HG03378 (cell line): ENCODE measurements around the gene DCTN4.
"Not testable (repeated sequence)": the region's sequence is repeated elsewhere in the genome, so short reads cannot be mapped to it uniquely, and the experiment has no call there.

Experiments used
- ATAC-seq: cut with Tn5 transposase; IDR thresholded peaks from one replicate; pipeline ENCODE4 v1.9.1; 2021; ENCODE audit warnings: mild to moderate bottlenecking, moderate library complexity; ENCODE audit not compliant: unreplicated experiment

DCTN4 gene

DNA sequence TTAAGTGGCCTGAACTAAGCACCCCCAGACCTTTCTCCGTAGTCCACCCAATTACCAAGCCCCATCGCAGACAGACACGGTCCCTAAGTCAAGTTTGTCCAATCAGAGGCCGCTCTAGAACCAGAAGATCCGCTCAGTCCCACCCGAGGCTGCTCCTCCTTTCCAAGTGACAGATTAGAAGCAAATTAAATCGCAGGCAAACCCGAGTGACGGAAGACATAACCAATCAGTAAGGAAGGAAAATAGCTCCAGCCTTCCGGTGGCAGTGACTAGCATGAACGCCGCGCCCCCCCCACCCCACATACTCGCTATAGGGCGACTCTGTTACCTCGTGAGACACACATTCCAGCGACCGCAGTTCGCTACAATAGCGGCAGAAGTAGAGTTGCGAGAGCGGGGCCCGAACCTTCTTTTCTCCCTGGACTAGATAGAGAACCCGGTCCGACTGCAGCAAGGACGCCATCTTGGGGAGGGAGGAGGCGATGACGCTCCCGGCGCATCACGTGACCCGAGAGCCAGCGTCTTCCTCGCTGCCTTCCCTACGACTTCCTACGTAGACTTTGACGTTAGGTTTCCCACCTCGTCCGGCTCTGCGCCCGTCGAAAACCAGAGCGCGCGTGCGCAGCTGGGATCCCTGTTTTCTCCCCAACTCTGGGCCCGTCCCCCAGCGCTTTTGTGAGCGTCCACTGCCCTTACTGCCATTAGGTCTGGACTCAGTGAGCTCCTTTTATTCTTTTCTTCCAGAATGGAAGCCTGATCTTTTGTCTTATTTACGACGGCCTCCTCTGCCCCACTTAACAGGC, at the start of gene DCTN4:
TSS of gene DCTN4 (minus strand) at position 487 of the 803 bp plus-strand sequence. CDS start at position 463, 24 bp downstream.
- ATAC-seq = peak; percentile 94

DNA sequence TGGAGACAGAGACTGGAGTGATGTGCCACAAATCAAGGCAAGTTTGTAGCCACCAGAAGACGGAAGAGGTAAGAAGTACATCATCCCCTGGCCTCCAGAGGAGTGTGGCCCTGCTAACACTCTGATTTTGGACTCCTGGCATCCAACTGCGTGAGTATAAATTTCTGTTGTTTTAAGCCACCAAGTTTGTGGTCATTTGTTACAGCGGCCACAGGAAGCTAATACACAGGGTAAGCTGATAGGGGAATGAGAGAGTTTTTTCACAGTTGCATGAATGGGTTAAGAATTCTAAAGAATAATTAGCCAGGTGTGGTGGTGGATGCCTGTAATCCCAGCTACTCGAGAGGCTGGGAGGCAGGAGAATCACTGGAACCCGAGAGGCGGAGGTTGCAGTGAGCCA, 45.6 kb upstream of the DCTN4 start:
- ATAC-seq = no peak

DNA sequence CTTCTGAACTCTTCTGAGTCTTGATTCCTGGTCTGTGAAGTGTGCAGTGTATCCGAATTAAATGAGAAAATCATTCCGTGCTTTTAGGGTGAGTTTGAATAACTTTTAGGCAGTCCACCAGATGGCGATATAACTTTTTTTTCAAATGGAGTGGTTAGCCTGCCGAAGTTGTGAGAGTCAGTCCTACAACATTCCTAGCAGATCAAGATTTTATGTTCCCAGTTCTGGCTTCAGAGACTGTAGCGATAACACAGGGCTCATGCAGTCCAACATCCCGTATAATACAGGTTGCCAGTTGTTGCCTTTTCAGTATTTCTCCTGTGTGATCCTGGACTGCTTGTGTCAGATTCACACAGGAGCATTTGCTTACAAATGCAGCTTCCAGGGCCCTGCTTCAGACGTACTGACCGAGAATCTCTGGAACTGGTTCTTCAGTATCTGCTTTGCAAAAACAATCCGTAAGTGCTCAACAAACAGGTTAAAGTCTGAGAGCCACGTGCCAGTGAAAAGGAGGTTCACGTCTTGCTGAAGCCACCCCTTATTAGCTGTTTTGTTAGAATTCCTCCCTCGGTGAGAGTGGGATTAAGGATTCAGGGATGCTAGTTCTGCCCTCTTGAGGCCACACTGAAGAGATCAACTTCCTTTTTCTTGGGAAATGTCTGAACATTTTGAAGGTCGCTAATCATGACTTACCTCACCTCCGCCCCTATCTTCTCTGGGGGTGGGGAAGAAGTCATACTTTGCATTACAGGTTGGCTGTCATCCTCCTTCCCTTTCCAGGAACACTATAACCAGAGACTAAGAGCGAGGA, 42.5 kb upstream of the DCTN4 start:
- peak; percentile 61 for ATAC-seq

DNA sequence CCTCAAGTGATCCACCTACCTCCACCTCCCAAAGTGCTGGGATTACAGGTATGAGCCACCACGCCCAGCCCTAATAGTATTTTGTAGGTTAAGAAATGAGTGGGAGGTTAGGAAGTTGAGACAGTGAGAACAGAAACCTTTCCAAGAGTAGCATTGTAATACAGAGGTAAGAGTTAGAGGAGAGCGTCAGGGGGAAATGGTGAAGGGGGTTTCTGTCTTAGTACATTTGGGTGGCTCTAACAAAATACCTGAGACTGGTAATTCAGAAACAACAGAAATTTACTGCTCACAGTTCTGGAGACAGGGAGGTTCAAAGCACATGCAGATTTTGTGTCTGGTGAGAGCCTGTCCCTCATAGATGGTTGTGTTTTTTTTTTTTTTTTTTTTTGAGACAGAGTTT, 38.6 kb upstream of the DCTN4 start:
- no peak for ATAC-seq

DNA sequence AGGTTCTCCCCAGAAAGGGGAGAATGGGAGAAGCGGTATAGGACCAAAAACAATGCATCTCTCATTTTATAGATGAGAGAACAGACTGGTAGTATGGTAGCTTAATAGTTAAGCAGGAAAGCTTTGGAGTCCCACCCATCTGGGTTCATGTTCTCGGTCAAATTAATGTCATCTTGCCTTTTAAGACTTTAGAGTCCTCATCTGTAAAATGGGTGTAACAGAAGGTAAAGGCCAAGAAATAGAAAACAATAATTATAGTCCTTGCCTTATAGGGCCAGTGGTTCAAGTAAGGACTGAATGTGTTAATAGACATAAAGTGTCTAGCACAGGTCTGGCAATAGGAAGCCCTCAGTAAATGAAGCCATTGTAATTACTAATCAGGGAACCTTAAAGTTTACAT, 36.1 kb upstream of the DCTN4 start:
- no peak for ATAC-seq

DNA sequence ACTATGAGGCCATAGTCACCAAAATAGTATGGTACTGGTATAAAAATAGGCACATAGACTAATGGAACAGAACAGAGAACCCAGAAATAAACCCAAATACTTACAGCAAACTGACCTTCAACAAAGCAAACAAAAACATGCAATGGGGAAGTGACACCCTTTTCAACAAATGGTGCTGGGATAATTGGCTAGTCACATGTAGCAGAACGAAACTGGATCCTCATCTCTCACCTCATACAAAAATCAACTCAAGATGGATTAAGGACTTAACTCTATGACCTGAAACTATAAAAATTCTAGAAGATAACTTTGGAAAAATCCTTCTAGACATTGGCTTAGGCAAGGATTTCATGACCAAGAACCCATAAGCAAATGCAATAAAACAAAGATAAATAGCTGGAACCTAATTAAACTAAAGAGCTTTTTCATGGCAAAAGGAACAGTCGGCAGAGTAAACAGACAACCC, 34.6 kb upstream of the DCTN4 start:
- not testable (repeated sequence) for ATAC-seq

DNA sequence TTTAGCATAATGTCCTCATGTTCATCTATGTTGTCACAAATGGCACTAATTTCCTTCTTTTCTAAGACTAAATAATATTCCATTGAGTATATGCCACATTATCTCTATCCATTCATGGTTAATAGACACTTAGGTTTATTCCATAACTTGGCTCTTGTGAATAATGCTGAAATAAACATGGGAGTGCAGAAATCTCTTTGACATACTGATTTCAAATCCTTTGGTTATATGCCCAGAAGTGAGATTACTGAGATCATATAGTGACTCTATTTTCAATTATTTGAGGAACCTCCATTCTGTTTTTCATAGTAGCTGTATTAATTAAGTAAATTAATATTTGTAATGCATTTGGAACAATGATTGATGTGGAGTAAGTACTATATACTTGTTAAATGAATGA, 32.7 kb upstream of the DCTN4 start:
- no peak for ATAC-seq

DNA sequence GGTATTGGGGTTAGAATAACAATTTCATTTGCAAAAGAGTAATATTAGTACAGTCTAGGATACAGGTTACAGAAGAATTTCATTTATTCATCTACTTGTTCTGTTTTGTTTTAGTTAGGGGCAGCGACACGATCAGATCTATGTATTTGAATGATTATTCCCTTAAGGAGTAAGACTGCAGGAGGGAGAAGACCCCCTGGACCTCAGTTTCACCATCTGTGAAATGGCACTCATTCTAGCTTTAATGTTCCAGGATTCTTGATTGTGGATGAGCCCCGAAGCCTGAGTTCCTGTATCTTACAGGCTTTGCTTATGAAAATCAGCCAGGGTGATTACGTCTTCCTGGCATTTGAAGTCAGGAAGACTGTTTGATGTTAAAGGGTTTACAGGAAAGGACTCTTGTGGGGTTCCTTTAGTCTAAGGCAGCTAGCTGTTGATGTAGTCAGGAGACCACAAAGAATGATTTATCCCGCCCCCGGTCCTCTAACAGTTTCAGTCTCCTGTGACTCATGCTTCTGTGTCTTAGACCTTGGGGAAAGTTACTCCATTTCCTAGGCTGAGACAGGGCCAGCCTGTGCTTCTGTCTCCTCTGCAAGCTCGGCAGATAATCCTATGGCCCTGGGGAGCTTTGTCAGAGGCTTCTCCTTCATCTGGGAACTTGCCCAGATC, 31.3 kb upstream of the DCTN4 start:
- peak; percentile 97 for ATAC-seq

DNA sequence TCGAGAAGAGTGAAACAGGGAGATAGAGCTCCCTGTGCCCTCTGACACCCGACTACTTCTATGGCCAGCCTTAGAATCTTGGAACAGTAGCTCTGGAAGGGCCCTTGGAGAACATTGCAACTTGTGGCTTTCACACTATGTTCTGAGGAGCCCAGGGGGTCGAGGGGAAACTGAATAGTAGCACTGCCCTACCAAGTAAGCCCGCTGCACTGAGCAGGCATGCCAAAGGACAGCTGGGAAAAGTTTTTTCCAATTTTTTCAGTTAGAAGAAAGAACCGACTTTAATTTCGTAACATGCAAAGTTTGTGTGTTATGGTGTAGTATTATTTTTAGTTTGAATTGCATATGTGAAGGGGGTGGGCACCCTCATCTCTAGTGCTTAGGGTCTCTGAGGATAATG, 30.6 kb upstream of the DCTN4 start:
- ATAC-seq = no peak

DNA sequence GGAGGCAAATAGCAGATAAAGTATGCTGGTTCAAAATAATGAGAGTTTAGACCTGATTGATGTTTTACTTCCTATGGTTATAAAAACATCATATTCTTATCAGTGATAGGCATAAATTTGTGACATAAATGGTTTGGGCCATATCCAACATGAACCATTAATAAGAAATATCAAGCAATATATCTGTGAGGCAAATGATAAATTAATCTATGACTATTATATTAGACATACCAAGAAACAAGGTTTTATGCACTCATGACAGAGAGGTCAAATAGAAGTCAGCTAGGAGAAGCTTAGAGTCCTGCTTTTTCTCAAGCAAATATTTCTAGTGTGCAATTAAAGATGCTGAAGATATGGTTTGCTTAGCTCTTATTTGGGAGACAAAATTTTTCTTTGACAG, 30.2 kb upstream of the DCTN4 start:
- no peak for ATAC-seq

DNA sequence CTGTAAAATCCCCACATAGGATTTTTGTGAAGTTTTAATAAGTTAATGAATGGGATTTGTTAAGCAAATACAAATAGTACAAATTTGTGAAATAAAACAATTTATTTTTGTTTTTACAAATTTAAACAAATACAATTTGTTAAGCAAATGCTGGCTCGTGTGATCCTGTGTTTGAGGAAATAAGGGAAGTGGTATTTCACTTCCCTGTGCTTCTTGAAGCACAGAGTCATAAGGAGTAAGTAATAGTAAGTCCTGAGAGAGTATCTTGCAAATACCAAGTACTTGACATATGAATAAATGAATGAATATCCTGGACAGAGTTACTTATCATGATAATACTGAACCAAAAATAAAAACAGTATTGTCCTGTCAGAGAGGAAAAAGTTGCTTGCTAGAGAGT, 28.8 kb upstream of the DCTN4 start:
- ATAC-seq = no peak

DNA sequence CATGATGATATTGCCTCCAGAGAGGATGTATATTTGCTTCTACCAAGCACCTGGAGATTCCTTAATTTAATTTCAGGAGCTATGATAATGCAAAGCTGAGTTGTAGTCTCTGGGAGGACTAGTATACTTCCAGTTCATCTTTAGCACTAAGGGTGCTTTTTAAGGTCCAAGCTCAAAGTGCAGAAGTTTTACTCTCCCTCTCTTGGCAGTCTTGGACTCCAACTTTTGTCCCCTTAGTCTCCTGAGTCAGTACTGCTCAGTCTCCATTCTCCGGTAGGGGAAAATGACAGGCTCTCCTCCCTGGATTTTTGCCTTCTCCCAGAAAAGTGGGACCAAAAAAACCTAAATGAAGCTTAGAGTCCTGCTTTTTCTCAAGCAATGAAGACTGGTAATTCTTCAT, 28.1 kb upstream of the DCTN4 start:
- ATAC-seq = no peak

DNA sequence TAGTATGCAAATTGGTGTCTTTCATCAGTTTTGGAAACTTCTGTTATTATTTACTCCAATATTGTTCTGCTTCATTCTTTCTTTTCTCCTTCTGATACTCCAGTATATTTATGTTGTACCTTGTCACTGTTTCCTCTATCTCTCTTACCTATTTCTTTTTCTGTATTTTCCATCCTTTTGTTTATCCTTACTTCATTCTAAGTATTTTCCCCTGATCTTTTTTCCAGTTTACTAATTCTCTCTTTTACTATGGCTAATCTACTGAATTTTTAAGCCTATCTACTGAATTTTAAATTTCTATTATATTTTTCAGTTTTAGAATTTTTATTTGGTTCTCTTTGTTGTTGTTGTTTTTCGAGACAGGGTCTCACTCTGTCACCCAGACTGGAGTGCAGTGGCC, 27.1 kb upstream of the DCTN4 start:
- ATAC-seq = no peak

DNA sequence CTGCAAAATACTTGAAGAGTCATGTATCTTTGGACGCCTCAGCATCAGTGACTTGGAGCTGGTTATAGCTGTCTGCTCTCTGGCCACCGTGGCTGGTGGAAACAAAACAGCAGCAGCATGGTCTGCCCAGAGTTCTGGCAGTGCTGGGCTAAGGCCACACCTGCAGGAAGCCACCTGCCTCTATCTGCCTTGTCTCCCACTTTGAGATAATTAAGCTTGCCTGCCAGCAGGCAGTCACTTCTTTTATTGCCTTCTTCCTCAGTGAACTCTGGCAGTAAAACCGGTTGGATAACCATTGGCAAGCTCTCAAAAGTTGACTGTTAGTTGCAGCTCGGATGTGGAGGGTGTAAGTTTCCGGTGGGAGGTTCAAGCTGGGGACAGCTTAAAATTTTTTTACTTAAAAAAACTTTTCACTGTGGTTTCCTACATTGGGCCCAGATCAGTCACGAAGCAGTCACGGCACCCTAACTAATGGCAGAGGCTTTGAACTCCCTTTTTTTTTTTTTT, 24.7 kb upstream of the DCTN4 start:
- peak; percentile 58 for ATAC-seq

DNA sequence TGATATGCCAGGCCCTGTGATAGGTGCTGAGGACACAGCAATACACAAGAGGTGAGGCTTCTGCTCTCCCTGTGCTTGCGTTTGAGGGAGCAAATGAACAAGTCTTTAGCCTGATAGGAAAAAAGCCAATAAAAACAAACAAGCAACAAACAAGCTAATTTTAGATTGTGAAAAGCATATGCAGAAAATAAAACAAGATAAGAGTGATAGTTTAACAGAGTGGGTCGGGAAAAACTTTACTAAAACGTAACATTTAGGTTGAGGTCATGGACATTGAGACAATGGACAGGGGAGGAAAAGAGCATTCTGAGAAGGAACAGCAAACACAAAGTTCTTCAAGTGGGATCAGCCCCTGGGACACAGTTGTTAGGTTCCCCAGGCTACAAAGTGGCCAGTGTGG, 24.0 kb upstream of the DCTN4 start:
- no peak for ATAC-seq

DNA sequence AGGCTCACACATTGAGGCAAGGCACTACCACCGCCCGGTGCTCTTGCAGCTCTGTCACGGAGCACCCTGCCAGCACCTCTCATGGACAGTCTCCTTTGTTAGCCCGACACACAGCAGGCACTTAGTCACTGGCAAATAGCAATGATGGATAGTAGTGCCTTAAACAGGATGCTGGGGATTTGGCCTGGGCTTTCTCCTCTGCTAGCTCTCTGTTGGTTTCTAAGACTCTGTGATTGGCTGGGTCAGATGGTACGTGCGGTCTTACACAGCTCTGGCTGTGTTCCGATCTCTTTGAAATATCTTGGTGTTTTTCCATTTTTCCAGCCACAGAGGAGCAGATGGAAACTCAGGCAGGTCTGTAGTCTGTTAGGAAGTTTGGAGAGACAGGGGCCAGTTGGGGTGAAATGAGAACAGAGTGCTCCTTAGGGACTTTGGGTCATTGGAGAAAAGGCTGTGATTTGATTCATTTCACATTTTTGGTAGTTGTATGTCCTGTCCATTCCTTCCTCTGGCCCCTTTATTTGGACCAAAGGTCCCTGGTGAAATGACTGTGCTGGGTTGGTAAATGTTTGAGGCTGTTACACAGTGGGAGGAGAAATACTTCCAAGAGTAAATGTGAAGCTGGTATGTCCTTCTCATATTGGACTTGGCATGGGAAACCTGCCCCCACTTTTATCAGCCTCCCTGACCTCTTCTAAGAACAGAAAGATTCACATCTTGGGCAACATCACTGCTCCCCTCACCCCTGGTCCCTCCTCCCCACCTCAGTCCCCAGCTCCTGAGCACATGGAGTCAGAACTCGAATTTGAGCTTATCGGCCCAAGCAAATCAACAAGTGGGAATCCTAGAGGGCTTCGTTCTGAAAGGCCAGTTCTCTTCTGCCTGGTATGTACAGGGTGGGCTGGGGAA, 23.1 kb upstream of the DCTN4 start:
- no peak for ATAC-seq

DNA sequence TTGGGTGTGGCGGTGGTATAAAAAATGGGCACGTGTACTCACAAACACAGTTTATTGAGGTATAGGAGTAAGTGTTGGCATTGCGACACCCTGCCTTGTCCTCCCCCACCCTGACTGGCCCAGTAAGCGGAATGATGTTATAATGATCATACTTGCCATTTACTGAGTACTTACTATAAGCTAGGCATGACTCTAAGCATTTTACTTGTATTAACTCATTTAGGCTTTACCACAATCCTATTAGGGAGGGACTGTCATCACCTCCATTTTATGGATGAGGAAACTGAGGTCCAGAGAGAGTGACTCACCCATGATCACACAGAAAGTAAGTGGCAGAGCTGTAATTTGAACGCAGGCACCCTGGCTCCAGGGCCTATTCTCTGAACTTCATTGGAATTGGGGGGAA, 22.0 kb upstream of the DCTN4 start:
- no peak for ATAC-seq

DNA sequence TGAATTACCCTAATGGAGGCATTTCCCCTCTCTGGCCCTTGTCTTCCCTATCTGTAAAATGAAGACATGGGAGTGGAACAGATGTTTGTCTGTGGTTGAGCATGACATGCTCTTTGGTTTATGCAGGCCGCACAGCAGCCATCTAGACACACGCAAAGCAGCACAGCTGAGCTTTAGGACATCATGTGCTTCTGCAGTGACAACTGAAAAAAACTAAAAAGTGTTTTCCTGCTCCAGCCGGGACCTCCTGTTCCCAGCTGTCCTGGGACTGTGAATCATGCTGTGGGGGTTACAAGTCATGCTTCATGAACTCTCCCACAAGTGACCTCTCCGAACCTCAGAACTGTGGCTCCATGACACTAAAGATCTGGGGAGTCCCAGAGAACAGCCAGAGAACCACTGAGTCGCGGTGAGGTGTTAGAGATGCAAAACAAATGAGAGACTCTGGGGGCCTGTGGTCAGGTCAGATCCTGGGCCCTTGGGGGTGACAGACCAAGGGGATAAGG, 21.4 kb upstream of the DCTN4 start:
- peak; percentile 62 for ATAC-seq

DNA sequence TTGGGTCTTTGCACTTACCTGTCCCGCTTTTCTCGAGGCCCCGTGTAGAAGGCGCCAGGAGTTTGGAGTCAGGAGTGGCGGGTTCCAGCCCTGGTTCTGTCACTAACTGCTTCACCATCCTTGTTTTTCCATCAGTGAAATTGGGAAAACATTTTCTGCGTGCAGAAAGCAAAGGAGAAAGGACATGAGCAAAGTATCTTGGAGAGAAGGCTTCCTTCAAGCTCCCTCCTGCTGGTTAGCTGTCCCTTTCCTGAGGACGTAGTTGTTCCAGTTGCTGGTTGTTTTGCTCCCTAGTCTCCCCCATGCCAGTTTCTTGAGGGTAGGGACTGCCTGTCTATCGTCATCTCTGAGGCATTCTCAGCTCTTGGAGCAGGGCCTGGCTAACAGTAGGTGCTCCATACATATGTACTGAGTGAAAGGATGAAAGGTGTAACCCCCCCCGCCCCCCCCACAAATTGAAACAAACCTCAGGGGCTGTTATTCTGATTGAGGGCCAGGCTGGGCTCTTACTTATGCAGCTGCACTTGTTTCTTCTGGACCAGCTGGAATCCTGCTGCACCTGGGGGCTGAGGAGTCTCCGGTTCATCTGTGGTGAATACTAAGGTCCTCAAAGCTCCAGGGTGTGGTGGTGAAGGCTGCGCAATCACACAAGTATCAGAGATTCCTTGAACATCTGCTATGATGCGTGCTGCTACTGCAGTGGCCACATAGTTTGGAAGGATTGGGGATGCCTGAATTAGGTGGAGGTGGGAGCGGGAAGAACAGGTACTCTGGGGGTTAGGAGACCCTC, 20.8 kb upstream of the DCTN4 start:
- ATAC-seq = no peak
